B cell (primary cell): ENCODE measurements around the gene CITED2. TPM values are rescaled to one million over a fixed set of nuclear protein-coding genes. Genes with fewer than 3 reads are reported as not detected.
A peak's percentile ranks its signal among the peaks of the same experiment; 100 is the strongest.

Experiments used
- ATAC-seq: fragments of 200-7000 bp; cut with Tn5 transposase; one replicate; pipeline ENCODE4 v1.10.0; 2021; ENCODE audit warnings: low read depth, mild to moderate bottlenecking, moderate number of reproducible peaks, moderate library complexity
- CTCF ChIA-PET: fragments of 350-600 bp; sonication (Branson Sonifier 250); formaldehyde crosslinking; loops from one replicate; lab custom pipeline; 2021; ENCODE audit warnings: antibody characterized with exemption, inconsistent platforms; lab: Charles Lee
- POLR2A ChIA-PET: fragments of 350-600 bp; sonication (Branson Sonifier 250); formaldehyde crosslinking; loops from one replicate; lab custom pipeline; 2021; ENCODE audit warnings: antibody characterized with exemption; lab: Charles Lee
- DNase-seq: peaks from one replicate; pipeline ENCODE4 v3.0.0; 2013
- H2AFZ ChIP-seq: 2 replicates; pipeline ENCODE4 v1.6.1; 2012; ENCODE audit warnings: mild to moderate bottlenecking, low read depth, low read length; ENCODE audit not compliant: insufficient read depth, poor library complexity, severe bottlenecking
- H3K27ac ChIP-seq, 2 donors: 1 replicate in 1 of 2; 2 replicates in 1 of 2; pipeline ENCODE4 v1.5.1; 2012 to 2013; ENCODE audit warnings: low read length in 2 of 2, mild to moderate bottlenecking in 2 of 2, moderate library complexity in 1 of 2
- H3K27me3 ChIP-seq, 4 experiments: fragments of 200-600 bp in 1 of 4; sonication (generic) in 1 of 4; replicated peaks in 1 of 4; 1 replicate in 2 of 4; 2 replicates in 2 of 4; pipeline versions ENCODE4 v1.6.1 to v1.7.0; 2013 to 2016; ENCODE audit warnings: low read length in 3 of 4, mild to moderate bottlenecking in 2 of 4, mixed read lengths in 1 of 4, moderate library complexity in 1 of 4; ENCODE audit not compliant: insufficient read depth in 4 of 4, control insufficient read depth in 3 of 4; ENCODE audit errors: control extremely low read depth in 1 of 4
- H3K36me3 ChIP-seq, 2 experiments: replicated peaks in 1 of 2; 1 replicate in 1 of 2; 2 replicates in 1 of 2; pipeline versions ENCODE4 v1.6.1 to v1.7.1; 2013; ENCODE audit warnings: low read length in 1 of 2; ENCODE audit not compliant: insufficient read depth in 2 of 2, control insufficient read depth in 1 of 2; ENCODE audit errors: control extremely low read depth in 1 of 2, extremely low read depth in 1 of 2
- H3K4me1 ChIP-seq, 2 donors: fragments of 200-600 bp in 1 of 2; sonication (generic) in 1 of 2; 1 replicate in 1 of 2; 2 replicates in 1 of 2; pipeline versions ENCODE4 v1.5.1 to v1.6.1; 2013 to 2017; ENCODE audit warnings: low read length in 2 of 2; ENCODE audit not compliant: control insufficient read depth in 2 of 2, insufficient read depth in 2 of 2
- H3K4me2 ChIP-seq: replicated peaks from 2 replicates; pipeline ENCODE3; 2012; ENCODE audit warnings: mild to moderate bottlenecking, low read depth, low read length; ENCODE audit not compliant: poor library complexity, severe bottlenecking
- H3K4me3 ChIP-seq, 5 experiments: fragments of 200-600 bp in 1 of 5; sonication (generic) in 1 of 5; 1 replicate in 3 of 5; 2 replicates in 2 of 5; pipeline versions ENCODE4 v1.5.1 to v1.7.0; 2011 to 2016; ENCODE audit warnings: low read length in 4 of 5, mild to moderate bottlenecking in 4 of 5, low read depth in 2 of 5, control low read depth in 1 of 5, moderate library complexity in 1 of 5; ENCODE audit not compliant: insufficient read depth in 1 of 5; ENCODE audit errors: control extremely low read depth in 1 of 5, extremely low read depth in 1 of 5
- H3K79me2 ChIP-seq: fragments of 200-600 bp; sonication (generic); one replicate; pipeline ENCODE4 v1.6.0; 2016; ENCODE audit warnings: low read length; ENCODE audit not compliant: control insufficient read depth, insufficient read depth
- H3K9ac ChIP-seq: fragments of 200-600 bp; sonication (generic); 2 replicates; pipeline ENCODE4 v1.6.1; 2017; ENCODE audit warnings: mild to moderate bottlenecking, low read length, moderate library complexity
- H3K9me3 ChIP-seq, 3 donors: one replicate each; pipeline versions ENCODE4 v1.6.1 to v1.7.1; 2013; ENCODE audit warnings: low read length in 2 of 3; ENCODE audit not compliant: control insufficient read depth in 2 of 3, insufficient read depth in 1 of 3; ENCODE audit errors: control extremely low read depth in 1 of 3
- H4K20me1 ChIP-seq: 2 replicates; pipeline ENCODE4 v1.6.0; 2012; ENCODE audit warnings: mild to moderate bottlenecking, low read length; ENCODE audit not compliant: insufficient read depth, control insufficient read depth, poor library complexity, severe bottlenecking
- H3K27ac Mint-ChIP-seq: one replicate; pipeline ENCODE4 v1.8.0; 2021; ENCODE audit warnings: mixed read lengths
- H3K27me3 Mint-ChIP-seq: one replicate; pipeline ENCODE4 v1.8.0; 2021; ENCODE audit warnings: mixed read lengths
- H3K4me1 Mint-ChIP-seq: one replicate; pipeline ENCODE4 v1.8.0; 2021; ENCODE audit warnings: mixed read lengths
- H3K4me3 Mint-ChIP-seq: one replicate; pipeline ENCODE4 v1.8.0; 2021; ENCODE audit warnings: mixed read lengths
- H3K9me3 Mint-ChIP-seq: one replicate; pipeline ENCODE4 v1.8.0; 2022; ENCODE audit warnings: mixed read lengths; ENCODE audit not compliant: insufficient read depth
- EZH2 ChIP-seq: IDR thresholded peaks from 2 replicates; pipeline ENCODE4 v1.6.1; 2012; ENCODE audit warnings: borderline replicate concordance, low read depth, mild to moderate bottlenecking, moderate library complexity, low read length; ENCODE audit not compliant: insufficient read depth, poor library complexity, severe bottlenecking
- WGBS: methylation state at CpG from one replicate; pipeline ENCODE4 v1.1.5; 2013; ENCODE audit warnings: missing lambda C conversion rate; ENCODE audit not compliant: insufficient coverage; 5-methylcytosine and 5-hydroxymethylcytosine counted together
- intact Hi-C: fragments of 100-400 bp; cut with micrococcal nuclease; formaldehyde crosslinking; loops from one replicate; pipeline ENCODE4 v1.10.0; 2022
- polyA plus RNA-seq: library from polyadenylated mRNA; depleted of rRNA; stranded (reverse); fragments of >200 nt; gene quantifications from 2 replicates; pipeline ENCODE4 v1.2.3, GENCODE V29; 2012
- total RNA-seq, 2 donors: library from RNA; stranded (reverse); fragments of 120-200 nt in 1 of 2; gene quantifications; 1 replicate in 1 of 2; 2 replicates in 1 of 2; pipeline versions ENCODE4 v1.2.3 to v1.2.4, GENCODE V29; 2013 to 2022
- TF ChIP-seq, protein P1 (sequence below): fragments of 200-600 bp; IDR thresholded peaks from one replicate; pipeline ENCODE4 v1.8.0; 2022; ENCODE audit warnings: antibody characterized with exemption, mild to moderate bottlenecking

CITED2 gene
- total and polyA plus RNA-seq, 2 donors (not counting 1 experiment from before 2014, with no cell fraction given) = 56.2 to 67.9 TPM

GRCh38 chr6:139398658-139399057 is 24.2 kb upstream of the CITED2 start:
- no peak for TF ChIP-seq EZH2
- TF ChIP-seq, protein P1, sequence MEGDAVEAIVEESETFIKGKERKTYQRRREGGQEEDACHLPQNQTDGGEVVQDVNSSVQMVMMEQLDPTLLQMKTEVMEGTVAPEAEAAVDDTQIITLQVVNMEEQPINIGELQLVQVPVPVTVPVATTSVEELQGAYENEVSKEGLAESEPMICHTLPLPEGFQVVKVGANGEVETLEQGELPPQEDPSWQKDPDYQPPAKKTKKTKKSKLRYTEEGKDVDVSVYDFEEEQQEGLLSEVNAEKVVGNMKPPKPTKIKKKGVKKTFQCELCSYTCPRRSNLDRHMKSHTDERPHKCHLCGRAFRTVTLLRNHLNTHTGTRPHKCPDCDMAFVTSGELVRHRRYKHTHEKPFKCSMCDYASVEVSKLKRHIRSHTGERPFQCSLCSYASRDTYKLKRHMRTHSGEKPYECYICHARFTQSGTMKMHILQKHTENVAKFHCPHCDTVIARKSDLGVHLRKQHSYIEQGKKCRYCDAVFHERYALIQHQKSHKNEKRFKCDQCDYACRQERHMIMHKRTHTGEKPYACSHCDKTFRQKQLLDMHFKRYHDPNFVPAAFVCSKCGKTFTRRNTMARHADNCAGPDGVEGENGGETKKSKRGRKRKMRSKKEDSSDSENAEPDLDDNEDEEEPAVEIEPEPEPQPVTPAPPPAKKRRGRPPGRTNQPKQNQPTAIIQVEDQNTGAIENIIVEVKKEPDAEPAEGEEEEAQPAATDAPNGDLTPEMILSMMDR = no peak
- Histone ChIP-seq H3K27me3 (no peaks in the 10 kb centered on the region), H2AFZ (no peak overlapping the region), H3K4me1 (no peaks in the 10 kb centered on the region), H3K9ac (no peak overlapping the region), H3K4me3 (no peak overlapping the region), H3K36me3 (no peaks in the 10 kb centered on the region), H3K9me3 (no peaks in the 10 kb centered on the region), H4K20me1 (no peaks in the 10 kb centered on the region), H3K4me2 (no peak overlapping the region), H3K27ac (no peak overlapping the region), H3K79me2 (no peaks in the 10 kb centered on the region)
- ATAC-seq (no peak), DNase-seq (no peak)
- no peak overlapping the region for H3K27ac Mint-ChIP-seq
- intact Hi-C loops = no loop called here
- no peak overlapping the region for H3K4me3 Mint-ChIP-seq
- CTCF ChIA-PET = no interaction called here
- H3K27me3 Mint-ChIP-seq = no peaks in the 10 kb centered on the region
- no CpG with 5 or more reads among the region's 1 CpG for WGBS
- H3K4me1 Mint-ChIP-seq = no peaks in the 10 kb centered on the region
- POLR2A ChIA-PET = no interaction called here
- no peaks in the 10 kb centered on the region for H3K9me3 Mint-ChIP-seq

GRCh38 chr6:139395891-139396301 is 21.4 kb upstream of the CITED2 start:
- Histone ChIP-seq H3K79me2 (no peaks in the 10 kb centered on the region), H3K9me3 (no peaks in the 10 kb centered on the region), H4K20me1 (no peaks in the 10 kb centered on the region), H2AFZ (peak overlapping the region; percentile 22), H3K4me2 (no peak overlapping the region), H3K27me3 (no peaks in the 10 kb centered on the region), H3K4me3 (no peak overlapping the region), H3K27ac (no peak overlapping the region), H3K4me1 (no peaks in the 10 kb centered on the region), H3K36me3 (no peaks in the 10 kb centered on the region), H3K9ac (no peak overlapping the region)
- intact Hi-C loops = no loop called here
- TF ChIP-seq, protein P1 = no peak
- no peak for TF ChIP-seq EZH2
- ATAC-seq = no peak
- Mint-ChIP-seq H3K4me3 (no peak overlapping the region), H3K27me3 (no peaks in the 10 kb centered on the region), H3K4me1 (peaks cover 4% of the 10 kb centered on the region), H3K9me3 (no peaks in the 10 kb centered on the region), H3K27ac (no peak overlapping the region)
- CTCF ChIA-PET = interaction anchor here (1.7 kb wide), 1 partner anchor 21 kb away, joined by 4 read pairs; the partner anchor contains the start of gene CITED2
- POLR2A ChIA-PET = interaction anchor here (0.6 kb wide), 1 partner anchor 21 kb away, joined by 4 read pairs; no protein-coding TSS in a partner anchor
- no peak for DNase-seq
- WGBS = 83% methylated on average over 6 of the region's 9 CpGs
